ENCODE data around the gene ZCCHC14. TPM values are rescaled to one million over a fixed set of nuclear protein-coding genes. Genes with fewer than 3 reads are reported as not detected.

The ZCCHC14 gene
- total and polyA plus RNA-seq, 2 experiments from 2014 or later, result 7.9 to 23.2 TPM

DNA sequence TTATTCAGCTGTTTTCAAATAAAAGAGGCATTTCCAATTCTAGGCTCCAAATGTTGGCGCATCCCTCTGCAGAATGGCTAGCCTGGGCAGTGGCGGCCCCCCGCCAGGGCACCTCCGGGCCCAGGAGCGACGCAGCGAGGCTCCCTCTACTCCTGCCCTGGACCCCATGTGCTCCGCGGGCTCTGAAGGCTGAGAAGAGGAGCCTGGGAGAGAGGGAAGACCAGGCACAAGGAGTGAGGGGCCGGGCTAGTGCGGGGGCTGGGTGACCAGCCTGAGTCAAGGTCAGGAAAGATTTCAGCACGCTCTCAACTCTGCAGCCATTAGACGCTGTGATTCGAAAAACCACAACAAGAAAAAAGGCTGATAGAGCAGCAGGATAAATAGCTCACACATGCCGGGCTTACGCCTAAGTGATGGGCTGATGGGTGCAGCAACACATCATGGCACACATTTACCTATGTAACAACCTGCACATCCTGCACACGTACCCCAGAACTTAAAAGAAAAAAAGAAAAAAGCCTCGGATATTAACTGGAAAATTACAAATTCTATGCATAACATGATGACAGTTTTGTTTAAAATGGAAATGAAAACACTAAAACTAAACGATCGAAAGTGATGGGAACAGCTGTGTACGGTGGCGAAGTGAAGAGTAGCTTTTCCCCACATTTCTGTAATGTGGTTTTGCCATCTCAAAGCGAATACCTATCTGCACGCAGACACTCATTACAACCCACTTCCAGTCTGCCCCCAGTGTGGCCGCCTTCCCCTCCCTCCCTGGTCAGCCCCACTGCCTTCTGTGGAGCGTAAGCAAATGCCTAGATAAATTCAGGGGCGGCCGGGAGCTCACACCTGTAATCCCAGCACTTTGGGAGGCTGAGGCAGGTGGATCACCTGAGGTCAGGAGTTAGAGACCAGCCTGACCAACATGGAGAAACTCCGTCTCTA, 56.3 kb downstream of the ZCCHC14 start:
- DNase-seq (ENCODE audit: low read depth in 1 of 2, low spot score in 1 of 2), result peak; percentile 70 to 74
- Histone ChIP-seq H3K4me1 (ENCODE audit: low read depth) (peaks cover 23% of the 10 kb centered on the region), H3K9me3 (ENCODE audit: low read depth) (no peaks in the 10 kb centered on the region), H3K27me3 (no peaks in the 10 kb centered on the region), H3K27ac (no peak overlapping the region), H3K4me3 (no peak overlapping the region), H3K36me3 (no peaks in the 10 kb centered on the region)
- TF ChIP-seq, protein P1, sequence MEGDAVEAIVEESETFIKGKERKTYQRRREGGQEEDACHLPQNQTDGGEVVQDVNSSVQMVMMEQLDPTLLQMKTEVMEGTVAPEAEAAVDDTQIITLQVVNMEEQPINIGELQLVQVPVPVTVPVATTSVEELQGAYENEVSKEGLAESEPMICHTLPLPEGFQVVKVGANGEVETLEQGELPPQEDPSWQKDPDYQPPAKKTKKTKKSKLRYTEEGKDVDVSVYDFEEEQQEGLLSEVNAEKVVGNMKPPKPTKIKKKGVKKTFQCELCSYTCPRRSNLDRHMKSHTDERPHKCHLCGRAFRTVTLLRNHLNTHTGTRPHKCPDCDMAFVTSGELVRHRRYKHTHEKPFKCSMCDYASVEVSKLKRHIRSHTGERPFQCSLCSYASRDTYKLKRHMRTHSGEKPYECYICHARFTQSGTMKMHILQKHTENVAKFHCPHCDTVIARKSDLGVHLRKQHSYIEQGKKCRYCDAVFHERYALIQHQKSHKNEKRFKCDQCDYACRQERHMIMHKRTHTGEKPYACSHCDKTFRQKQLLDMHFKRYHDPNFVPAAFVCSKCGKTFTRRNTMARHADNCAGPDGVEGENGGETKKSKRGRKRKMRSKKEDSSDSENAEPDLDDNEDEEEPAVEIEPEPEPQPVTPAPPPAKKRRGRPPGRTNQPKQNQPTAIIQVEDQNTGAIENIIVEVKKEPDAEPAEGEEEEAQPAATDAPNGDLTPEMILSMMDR (IDR thresholded peaks at IDR 0.05; ENCODE audit: low read depth, low read length), result no peak

DNA sequence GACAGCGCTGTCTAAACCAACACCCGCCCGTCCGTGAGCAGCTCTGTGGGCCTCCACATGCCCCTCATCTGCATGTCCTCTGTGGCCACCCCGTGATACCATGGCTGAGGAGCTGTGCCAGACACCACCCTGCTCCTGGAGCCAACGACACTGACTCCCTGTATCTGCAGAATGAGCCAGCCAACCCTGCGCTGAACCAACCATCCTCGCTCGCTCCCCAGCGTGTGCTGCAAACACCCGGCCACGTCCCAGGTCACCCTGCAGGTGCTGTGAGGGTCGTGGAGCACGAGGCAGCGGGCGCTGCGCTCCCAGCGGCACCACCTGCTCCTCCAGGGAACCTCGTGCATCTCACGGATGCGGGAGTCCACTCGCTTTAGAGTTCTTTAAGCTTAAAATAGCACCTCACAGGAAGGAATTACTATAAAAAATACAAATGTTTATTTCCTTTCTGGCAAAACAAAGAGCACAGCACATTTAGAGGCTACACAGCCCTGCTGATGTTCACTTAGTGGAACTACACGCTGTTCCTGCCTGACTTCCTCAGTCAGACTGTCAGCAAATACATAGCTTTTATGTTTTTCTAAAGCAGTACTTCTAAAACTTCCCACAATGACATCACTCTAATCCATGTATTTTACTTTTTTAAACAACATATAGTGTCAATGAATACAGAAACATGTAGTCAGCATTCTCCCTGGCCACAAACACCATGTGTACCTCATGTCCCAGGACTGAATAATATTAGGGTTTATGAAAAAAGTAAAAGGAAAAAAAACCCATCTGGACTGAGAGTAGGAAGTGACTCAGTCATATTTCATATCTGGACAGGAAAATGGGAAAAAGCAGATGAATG, 57.2 kb downstream of the ZCCHC14 start:
- TF ChIP-seq, protein P1 (IDR thresholded peaks at IDR 0.05; ENCODE audit: low read depth, low read length), result no peak
- Histone ChIP-seq H3K27me3 (no peaks in the 10 kb centered on the region), H3K27ac (no peak overlapping the region), H3K4me3 (no peak overlapping the region), H3K9me3 (ENCODE audit: low read depth) (no peaks in the 10 kb centered on the region), H3K36me3 (no peaks in the 10 kb centered on the region), H3K4me1 (ENCODE audit: low read depth) (peaks cover 26% of the 10 kb centered on the region)
- peak in 1 of 2 donors; percentile 65 for DNase-seq (ENCODE audit: low read depth in 1 of 2, low spot score in 1 of 2)

DNA sequence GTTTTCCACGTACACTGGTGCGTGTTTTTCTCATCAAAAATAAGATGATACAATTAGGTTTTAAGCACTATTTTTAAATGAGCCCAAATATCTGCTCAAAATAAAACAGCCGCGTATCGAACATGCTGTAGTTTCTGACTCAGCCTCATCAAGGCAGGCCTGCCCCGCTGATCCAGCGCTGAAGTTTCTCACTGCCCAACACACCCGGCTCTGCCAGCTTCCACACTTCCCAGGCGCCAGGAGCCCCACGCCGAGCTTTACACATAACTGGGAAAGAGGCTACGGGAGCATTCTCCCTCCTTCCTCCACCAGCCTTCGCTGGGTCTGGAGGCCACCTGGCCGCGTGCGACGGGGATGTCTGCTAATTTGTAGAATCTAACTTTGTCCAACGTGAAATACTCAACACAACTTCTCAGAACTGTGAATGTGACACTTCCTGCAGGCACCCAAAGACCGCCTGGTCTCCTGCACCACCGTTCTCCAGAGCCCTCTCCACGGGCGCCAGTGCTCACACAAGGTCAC, 58.6 kb downstream of the ZCCHC14 start:
- peaks cover 26% of the 10 kb centered on the region for H3K4me1 ChIP-seq (ENCODE audit: low read depth)
- H3K4me3 ChIP-seq, result no peak overlapping the region
- no peaks in the 10 kb centered on the region for H3K36me3 ChIP-seq
- DNase-seq (ENCODE audit: low read depth in 1 of 2, low spot score in 1 of 2), result no peak
- no peaks in the 10 kb centered on the region for H3K27me3 ChIP-seq
- TF ChIP-seq, protein P1 (IDR thresholded peaks at IDR 0.05; ENCODE audit: low read depth, low read length), result no peak
- H3K27ac ChIP-seq, result no peak overlapping the region
- no peaks in the 10 kb centered on the region for H3K9me3 ChIP-seq (ENCODE audit: low read depth)

DNA sequence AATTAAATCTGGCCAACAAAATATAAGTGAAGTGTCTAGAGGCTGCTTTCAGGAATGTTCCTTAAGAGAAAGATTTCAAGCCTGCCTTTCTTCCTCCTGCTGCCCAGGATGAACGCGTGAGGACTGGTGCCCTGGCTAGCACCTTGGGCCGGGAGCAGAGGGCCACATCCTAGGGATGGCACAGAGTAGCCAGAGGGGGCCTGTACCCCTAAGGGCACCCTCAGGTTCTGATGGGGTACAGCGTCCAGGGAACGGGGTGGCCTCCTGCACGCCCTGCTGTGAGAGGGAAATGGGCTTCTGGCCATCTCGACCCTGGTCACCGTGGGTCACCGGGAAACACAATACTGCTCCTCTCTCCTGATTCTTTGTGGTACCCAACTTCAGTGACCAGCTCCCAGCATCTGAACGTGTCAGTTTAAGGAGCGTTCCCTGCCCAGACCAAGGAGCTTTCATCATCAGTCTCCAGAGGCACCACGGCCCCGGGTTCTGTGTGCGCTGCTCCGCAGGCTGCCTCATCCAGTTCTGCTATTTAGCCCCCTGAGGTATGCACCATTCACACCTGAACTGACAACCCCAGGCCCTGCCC, 60.4 kb downstream of the ZCCHC14 start:
- no peaks in the 10 kb centered on the region for H3K36me3 ChIP-seq
- TF ChIP-seq, protein P1 (IDR thresholded peaks at IDR 0.05; ENCODE audit: low read depth, low read length), result no peak
- H3K4me1 ChIP-seq (ENCODE audit: low read depth), result peaks cover 26% of the 10 kb centered on the region
- DNase-seq (ENCODE audit: low read depth in 1 of 2, low spot score in 1 of 2), result no peak
- no peaks in the 10 kb centered on the region for H3K27me3 ChIP-seq
- H3K4me3 ChIP-seq, result no peak overlapping the region
- H3K27ac ChIP-seq, result peak overlapping the region; percentile 96
- no peaks in the 10 kb centered on the region for H3K9me3 ChIP-seq (ENCODE audit: low read depth)

DNA sequence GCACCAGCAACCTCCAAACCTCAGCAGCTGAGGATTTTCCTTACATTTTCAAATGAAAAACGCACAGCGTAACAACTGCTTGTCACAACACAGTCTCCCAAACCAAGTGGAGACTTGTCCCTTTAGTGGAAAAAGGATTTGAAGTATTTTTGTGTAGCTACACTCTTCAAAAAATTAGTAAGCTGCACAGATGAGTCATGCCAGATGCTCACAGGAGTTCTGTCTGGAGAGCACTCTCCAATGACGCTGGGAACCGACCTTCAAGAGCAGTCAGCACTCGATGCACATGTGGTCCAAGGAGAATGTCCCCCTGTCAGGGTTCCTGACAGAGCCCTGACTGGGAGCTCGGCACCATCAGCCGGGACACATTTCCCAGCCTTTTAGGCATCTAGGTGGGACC, 60.9 kb downstream of the ZCCHC14 start:
- TF ChIP-seq, protein P1 (IDR thresholded peaks at IDR 0.05; ENCODE audit: low read depth, low read length), result no peak
- DNase-seq (ENCODE audit: low read depth in 1 of 2, low spot score in 1 of 2), result peak; percentile 57 to 69
- peak overlapping the region; percentile 96 for H3K27ac ChIP-seq

More for the DNA sequence above, 60.9 kb downstream of the ZCCHC14 start:
- Histone ChIP-seq H3K36me3 (no peaks in the 10 kb centered on the region), H3K4me3 (no peak overlapping the region), H3K27me3 (no peaks in the 10 kb centered on the region), H3K9me3 (ENCODE audit: low read depth) (no peaks in the 10 kb centered on the region), H3K4me1 (ENCODE audit: low read depth) (peaks cover 26% of the 10 kb centered on the region)
